ENCODE results near the gene GATAD1.

DNA sequence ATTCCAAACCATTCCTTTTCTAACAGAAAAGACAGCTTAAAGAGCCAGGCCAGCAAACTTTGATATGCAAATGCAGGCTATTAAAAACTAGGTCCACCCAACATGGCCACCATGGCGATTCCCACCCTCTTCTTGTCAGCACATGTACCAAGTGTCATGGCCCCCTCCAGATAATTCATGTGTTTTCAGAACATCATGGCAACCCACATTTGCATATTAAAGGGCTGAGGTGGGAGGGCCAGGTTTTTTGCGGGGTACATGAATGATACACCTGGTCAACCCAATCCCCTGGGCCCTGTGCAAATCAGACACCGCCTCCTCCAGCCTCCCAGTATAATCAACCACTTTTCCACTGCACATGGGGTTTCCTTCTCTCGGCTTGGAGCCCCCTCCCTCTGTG lies 31.4 kb downstream of the GATAD1 start:
- no peak for TF ChIP-seq CTCF (IDR thresholded peaks at IDR 0.05)
- TF ChIP-seq POLR2AphosphoS5 (IDR thresholded peaks at IDR 0.05) = no peak
